DND-41 (cell line): ENCODE measurements around the gene NR4A2.

Experiments used
- ATAC-seq: fragments of 200-7000 bp; cut with Tn5 transposase; 3 replicates; pipeline ENCODE4 v1.9.1; 2021; ENCODE audit warnings: low read depth; ENCODE audit not compliant: insufficient read depth
- DNase-seq: peaks from one replicate; pipeline ENCODE4 v3.0.0-alpha.2; 2020
- H2AFZ ChIP-seq: 2 replicates; pipeline ENCODE4 v1.6.0; 2012; ENCODE audit warnings: low read depth, low read length
- H3K27ac ChIP-seq: 2 replicates; pipeline ENCODE4 v1.5.1; 2012; ENCODE audit warnings: low read length, inconsistent platforms
- H3K27me3 ChIP-seq: fragments of 200-600 bp; sonication (generic); 2 replicates; pipeline ENCODE4 v1.6.0; 2012; ENCODE audit warnings: low read length, mild to moderate bottlenecking, inconsistent platforms; ENCODE audit not compliant: insufficient read depth, poor library complexity
- H3K36me3 ChIP-seq: 2 replicates; pipeline ENCODE4 v1.5.1; 2012; ENCODE audit warnings: low read length, inconsistent platforms; ENCODE audit not compliant: insufficient read depth
- H3K4me1 ChIP-seq: 2 replicates; pipeline ENCODE4 v1.5.1; 2012; ENCODE audit warnings: mild to moderate bottlenecking, low read length; ENCODE audit not compliant: insufficient read depth
- H3K4me2 ChIP-seq: 2 replicates; pipeline ENCODE4 v1.6.0; 2012; ENCODE audit warnings: mild to moderate bottlenecking, moderate library complexity, low read length, inconsistent platforms; ENCODE audit not compliant: insufficient read depth
- H3K4me3 ChIP-seq, 2 experiments: fragments of 200-600 bp in 1 of 2; shearing (Covaris generic) in 1 of 2; 2 replicates each; pipeline ENCODE4 v1.5.1; 2012 to 2016; ENCODE audit warnings: inconsistent platforms in 2 of 2, low read length in 2 of 2, mild to moderate bottlenecking in 2 of 2, low read depth in 1 of 2, moderate library complexity in 1 of 2
- H3K79me2 ChIP-seq: 2 replicates; pipeline ENCODE4 v1.6.0; 2012; ENCODE audit warnings: low read length, inconsistent platforms; ENCODE audit not compliant: insufficient read depth
- H3K9ac ChIP-seq: 2 replicates; pipeline ENCODE4 v1.6.0; 2012; ENCODE audit warnings: low read depth, mild to moderate bottlenecking, inconsistent platforms, low read length, moderate library complexity
- H3K9me3 ChIP-seq: 2 replicates; pipeline ENCODE4 v1.5.1; 2012; ENCODE audit warnings: low read length, moderate library complexity, mild to moderate bottlenecking, inconsistent platforms; ENCODE audit not compliant: insufficient read depth, severe bottlenecking
- H4K20me1 ChIP-seq: 2 replicates; pipeline ENCODE4 v1.6.0; 2012; ENCODE audit warnings: low read length; ENCODE audit not compliant: insufficient read depth
- CTCF ChIP-seq: IDR thresholded peaks from 2 replicates; pipeline ENCODE4 v1.5.1; 2012; ENCODE audit warnings: borderline replicate concordance, low read length, moderate library complexity, mild to moderate bottlenecking; ENCODE audit not compliant: poor library complexity, severe bottlenecking; ENCODE audit errors: extremely low read depth
- EZH2 ChIP-seq: IDR thresholded peaks from 3 replicates; pipeline ENCODE4 v1.6.1; 2012; ENCODE audit warnings: borderline replicate concordance, low read depth, mild to moderate bottlenecking, moderate library complexity, low read length, inconsistent platforms; ENCODE audit not compliant: severe bottlenecking

Gene NR4A2

GRCh38 chr2:156345582-156345981 is 13.1 kb upstream of the NR4A2 start:
- Histone ChIP-seq H2AFZ (no peak overlapping the region), H3K4me3 (no peak overlapping the region), H3K27me3 (no peaks in the 10 kb centered on the region), H3K36me3 (no peaks in the 10 kb centered on the region), H3K4me1 (peaks cover 26% of the 10 kb centered on the region), H3K79me2 (no peaks in the 10 kb centered on the region), H4K20me1 (no peaks in the 10 kb centered on the region), H3K4me2 (no peak overlapping the region), H3K27ac (no peak overlapping the region), H3K9ac (no peak overlapping the region), H3K9me3 (no peaks in the 10 kb centered on the region)
- DNase-seq (no peak), ATAC-seq (no peak)
- TF ChIP-seq CTCF, result no peak
- TF ChIP-seq EZH2, result no peak

GRCh38 chr2:156343940-156344301 is 11.4 kb upstream of the NR4A2 start:
- H3K9ac ChIP-seq, result no peak overlapping the region
- no peaks in the 10 kb centered on the region for H3K9me3 ChIP-seq
- no peak overlapping the region for H2AFZ ChIP-seq
- H3K79me2 ChIP-seq, result no peaks in the 10 kb centered on the region
- peaks cover 34% of the 10 kb centered on the region for H3K4me1 ChIP-seq
- H4K20me1 ChIP-seq, result no peaks in the 10 kb centered on the region
- no peaks in the 10 kb centered on the region for H3K36me3 ChIP-seq
- H3K4me3 ChIP-seq, result no peak overlapping the region
- DNase-seq (no peak), ATAC-seq (no peak)
- no peak overlapping the region for H3K4me2 ChIP-seq
- no peak for TF ChIP-seq EZH2
- TF ChIP-seq CTCF, result no peak
- no peak overlapping the region for H3K27ac ChIP-seq
- H3K27me3 ChIP-seq, result no peaks in the 10 kb centered on the region

GRCh38 chr2:156343096-156343939 is 10.8 kb upstream of the NR4A2 start:
- peak overlapping the region in 1 of 2 experiments; percentile 74; a peak in 2 of 4 replicates for H3K4me3 ChIP-seq
- TF ChIP-seq EZH2 (no peak), CTCF (no peak)
- H3K36me3 ChIP-seq, result no peaks in the 10 kb centered on the region
- peak overlapping the region; percentile 62; the same call in 1 of the 2 replicates for H3K27ac ChIP-seq
- H3K9ac ChIP-seq, result peak overlapping the region; percentile 100
- no peaks in the 10 kb centered on the region for H3K79me2 ChIP-seq
- peak overlapping the region; percentile 82 for H3K4me2 ChIP-seq
- peak overlapping the region; percentile 78 for H2AFZ ChIP-seq
- ATAC-seq (no peak), DNase-seq (no peak)
- H3K27me3 ChIP-seq, result no peaks in the 10 kb centered on the region
- peaks cover 39% of the 10 kb centered on the region for H3K4me1 ChIP-seq
- H4K20me1 ChIP-seq, result no peaks in the 10 kb centered on the region
- H3K9me3 ChIP-seq, result no peaks in the 10 kb centered on the region
